ENCODE measurements around the gene CMKLR1.

The CMKLR1 gene

DNA sequence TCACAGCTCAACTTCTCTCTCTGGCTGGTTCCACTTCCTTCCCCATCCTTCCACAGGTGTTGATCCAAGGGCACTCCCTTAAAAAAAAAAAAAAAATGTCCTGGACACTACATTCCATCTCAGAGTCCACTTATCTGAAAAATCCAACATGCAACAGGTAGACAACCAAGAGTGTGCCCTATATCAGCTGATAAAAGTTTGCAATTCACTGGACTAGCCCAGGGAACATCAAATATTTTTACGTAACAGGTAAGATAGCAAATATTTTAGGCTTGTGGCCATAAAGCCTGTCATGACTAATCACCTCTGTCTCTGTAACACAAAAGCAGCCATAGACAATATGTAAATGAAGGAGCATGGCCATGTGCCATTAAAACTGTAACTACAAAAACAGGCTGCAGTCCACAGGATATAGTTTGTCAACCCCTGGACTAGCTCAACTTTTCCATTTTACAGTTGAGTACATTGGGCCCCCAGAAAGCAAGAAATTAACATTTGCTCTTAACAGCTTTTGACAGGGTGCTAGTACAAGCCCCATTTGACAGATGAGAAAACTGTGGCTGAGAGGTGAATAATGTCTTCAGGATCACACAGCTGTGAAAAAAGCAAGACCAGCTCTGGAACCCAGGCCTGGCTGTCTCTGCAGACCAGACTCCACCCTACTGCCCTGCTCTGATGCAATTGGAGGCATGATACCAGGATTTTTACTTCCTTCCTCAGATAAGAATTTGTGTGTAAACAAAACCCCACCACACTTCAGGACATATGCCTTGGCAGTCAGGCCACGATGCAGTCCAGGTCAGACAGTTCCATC, 68.9 kb downstream of the CMKLR1 start:
- Histone ChIP-seq H3K36me3 (ENCODE audit: insufficient read depth, low read length) (no peaks in the 10 kb centered on the region), H3K4me1 (ENCODE audit: insufficient read depth, low read length) (0 out of 2 replicates have a peak, but pooled peaks cover 6% of the 10 kb centered on the region)

GRCh38 chr12:108269224-108269623, 69.9 kb downstream of the CMKLR1 start:
- Histone ChIP-seq H3K4me1 (ENCODE audit: insufficient read depth, low read length) (0 out of 2 replicates have a peak, but pooled peaks cover 6% of the 10 kb centered on the region), H3K9ac (ENCODE audit: low read depth, low read length) (no peak overlapping the region), H3K9me3 (ENCODE audit: control insufficient read depth, insufficient read depth, low read length) (peaks cover 3% of the 10 kb centered on the region; the same call in 1 of the 2 replicates), H3K36me3 (ENCODE audit: insufficient read depth, low read length) (no peaks in the 10 kb centered on the region)

More for the DNA sequence above, 68.9 kb downstream of the CMKLR1 start:
- Histone ChIP-seq H3K9ac (ENCODE audit: low read depth, low read length) (no peak overlapping the region), H3K9me3 (ENCODE audit: control insufficient read depth, insufficient read depth, low read length) (peaks cover 3% of the 10 kb centered on the region; the same call in 1 of the 2 replicates)

- Histone ChIP-seq H3K9ac (ENCODE audit: low read depth, low read length) (no peak overlapping the region), H3K36me3 (ENCODE audit: insufficient read depth, low read length) (no peaks in the 10 kb centered on the region), H3K4me1 (ENCODE audit: insufficient read depth, low read length) (0 out of 2 replicates have a peak, but pooled peaks cover 6% of the 10 kb centered on the region), H3K9me3 (ENCODE audit: control insufficient read depth, insufficient read depth, low read length) (peaks cover 3% of the 10 kb centered on the region; the same call in 1 of the 2 replicates)
Measured at GRCh38 chr12:108268397-108268796, 70.7 kb downstream of the CMKLR1 start.

- H3K9ac ChIP-seq (ENCODE audit: low read depth, low read length): no peak overlapping the region
- 0 out of 2 replicates have a peak, but pooled peaks cover 6% of the 10 kb centered on the region for H3K4me1 ChIP-seq (ENCODE audit: insufficient read depth, low read length)
- no peaks in the 10 kb centered on the region for H3K36me3 ChIP-seq (ENCODE audit: insufficient read depth, low read length)
- peaks cover 3% of the 10 kb centered on the region; the same call in 1 of the 2 replicates for H3K9me3 ChIP-seq (ENCODE audit: control insufficient read depth, insufficient read depth, low read length)
Measured at GRCh38 chr12:108267450-108267849, 71.7 kb downstream of the CMKLR1 start.

GRCh38 chr12:108266131-108266530, 73.0 kb downstream of the CMKLR1 start:
- 0 out of 2 replicates have a peak, but pooled peaks cover 6% of the 10 kb centered on the region for H3K4me1 ChIP-seq (ENCODE audit: insufficient read depth, low read length)
- no peak overlapping the region for H3K9ac ChIP-seq (ENCODE audit: low read depth, low read length)
- no peaks in the 10 kb centered on the region for H3K36me3 ChIP-seq (ENCODE audit: insufficient read depth, low read length)
- H3K9me3 ChIP-seq (ENCODE audit: control insufficient read depth, insufficient read depth, low read length): peaks cover 3% of the 10 kb centered on the region; the same call in 1 of the 2 replicates

GRCh38 chr12:108265505-108265904, 73.6 kb downstream of the CMKLR1 start:
- Histone ChIP-seq H3K9me3 (ENCODE audit: control insufficient read depth, insufficient read depth, low read length) (peaks cover 3% of the 10 kb centered on the region; the same call in 1 of the 2 replicates), H3K36me3 (ENCODE audit: insufficient read depth, low read length) (no peaks in the 10 kb centered on the region), H3K9ac (ENCODE audit: low read depth, low read length) (no peak overlapping the region), H3K4me1 (ENCODE audit: insufficient read depth, low read length) (0 out of 2 replicates have a peak, but pooled peaks cover 6% of the 10 kb centered on the region)

DNA sequence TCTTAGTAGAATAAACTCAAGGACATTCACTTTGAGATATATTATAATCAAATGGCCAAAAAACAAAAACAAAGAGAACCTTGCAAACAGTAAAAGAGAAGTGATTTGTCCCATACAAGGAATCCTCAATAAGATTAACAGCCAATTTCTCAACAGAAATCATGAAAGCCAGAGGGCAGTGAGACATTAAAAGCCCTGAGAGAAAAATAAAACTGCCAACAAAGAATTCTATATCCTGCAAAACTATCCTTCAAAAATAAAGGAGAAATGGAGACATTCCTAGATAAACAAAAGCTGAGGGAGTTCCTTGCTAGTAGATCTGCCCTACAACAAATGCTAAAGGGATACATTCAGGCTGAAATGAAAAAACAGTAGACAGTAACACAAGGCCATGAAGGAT, 78.1 kb downstream of the CMKLR1 start:
- no peak overlapping the region for H3K9ac ChIP-seq (ENCODE audit: low read depth, low read length)

GRCh38 chr12:108260039-108260438, 79.1 kb downstream of the CMKLR1 start:
- Histone ChIP-seq H3K4me1 (ENCODE audit: insufficient read depth, low read length) (no peaks in the 10 kb centered on the region), H3K9ac (ENCODE audit: low read depth, low read length) (no peak overlapping the region), H3K9me3 (ENCODE audit: control insufficient read depth, insufficient read depth, low read length) (peaks cover 4% of the 10 kb centered on the region), H3K36me3 (ENCODE audit: insufficient read depth, low read length) (no peaks in the 10 kb centered on the region)

More for the DNA sequence above, 78.1 kb downstream of the CMKLR1 start:
- Histone ChIP-seq H3K4me1 (ENCODE audit: insufficient read depth, low read length) (no peaks in the 10 kb centered on the region), H3K9me3 (ENCODE audit: control insufficient read depth, insufficient read depth, low read length) (peaks cover 4% of the 10 kb centered on the region), H3K36me3 (ENCODE audit: insufficient read depth, low read length) (no peaks in the 10 kb centered on the region)

- Histone ChIP-seq H3K9ac (ENCODE audit: low read depth, low read length) (no peak overlapping the region), H3K36me3 (ENCODE audit: insufficient read depth, low read length) (no peaks in the 10 kb centered on the region), H3K9me3 (ENCODE audit: control insufficient read depth, insufficient read depth, low read length) (peaks cover 4% of the 10 kb centered on the region), H3K4me1 (ENCODE audit: insufficient read depth, low read length) (peaks cover 8% of the 10 kb centered on the region)
Measured at GRCh38 chr12:108257610-108258106, 81.5 kb downstream of the CMKLR1 start.

DNA sequence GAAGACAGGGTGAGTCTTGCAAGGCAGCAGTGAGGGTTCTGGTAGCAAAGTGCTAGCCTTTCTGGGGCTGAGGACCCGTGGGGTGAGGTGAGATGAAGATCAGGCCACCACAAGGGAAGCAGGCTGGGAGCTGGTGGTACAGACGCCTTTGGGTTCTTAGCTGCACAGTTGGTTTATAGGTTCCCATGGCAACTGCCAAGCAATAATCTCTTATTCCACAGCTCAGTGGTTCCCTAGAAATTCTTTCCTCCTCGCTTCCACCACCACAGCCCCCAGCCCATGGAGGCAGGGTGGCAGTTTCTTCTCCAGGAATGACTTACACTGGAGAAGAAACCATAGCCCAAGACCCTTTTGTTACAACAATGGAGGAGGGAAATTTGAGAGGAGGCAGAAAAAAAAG, 82.1 kb downstream of the CMKLR1 start:
- no peak overlapping the region for H3K9ac ChIP-seq (ENCODE audit: low read depth, low read length)
- peaks cover 4% of the 10 kb centered on the region for H3K9me3 ChIP-seq (ENCODE audit: control insufficient read depth, insufficient read depth, low read length)
- H3K36me3 ChIP-seq (ENCODE audit: insufficient read depth, low read length): no peaks in the 10 kb centered on the region
- peaks cover 10% of the 10 kb centered on the region for H3K4me1 ChIP-seq (ENCODE audit: insufficient read depth, low read length)

- peaks cover 2% of the 10 kb centered on the region for H3K9me3 ChIP-seq (ENCODE audit: control insufficient read depth, insufficient read depth, low read length)
- peaks cover 10% of the 10 kb centered on the region for H3K4me1 ChIP-seq (ENCODE audit: insufficient read depth, low read length)
- no peak overlapping the region for H3K9ac ChIP-seq (ENCODE audit: low read depth, low read length)
- no peaks in the 10 kb centered on the region for H3K36me3 ChIP-seq (ENCODE audit: insufficient read depth, low read length)
Measured at GRCh38 chr12:108255252-108255602, 83.9 kb downstream of the CMKLR1 start.

DNA sequence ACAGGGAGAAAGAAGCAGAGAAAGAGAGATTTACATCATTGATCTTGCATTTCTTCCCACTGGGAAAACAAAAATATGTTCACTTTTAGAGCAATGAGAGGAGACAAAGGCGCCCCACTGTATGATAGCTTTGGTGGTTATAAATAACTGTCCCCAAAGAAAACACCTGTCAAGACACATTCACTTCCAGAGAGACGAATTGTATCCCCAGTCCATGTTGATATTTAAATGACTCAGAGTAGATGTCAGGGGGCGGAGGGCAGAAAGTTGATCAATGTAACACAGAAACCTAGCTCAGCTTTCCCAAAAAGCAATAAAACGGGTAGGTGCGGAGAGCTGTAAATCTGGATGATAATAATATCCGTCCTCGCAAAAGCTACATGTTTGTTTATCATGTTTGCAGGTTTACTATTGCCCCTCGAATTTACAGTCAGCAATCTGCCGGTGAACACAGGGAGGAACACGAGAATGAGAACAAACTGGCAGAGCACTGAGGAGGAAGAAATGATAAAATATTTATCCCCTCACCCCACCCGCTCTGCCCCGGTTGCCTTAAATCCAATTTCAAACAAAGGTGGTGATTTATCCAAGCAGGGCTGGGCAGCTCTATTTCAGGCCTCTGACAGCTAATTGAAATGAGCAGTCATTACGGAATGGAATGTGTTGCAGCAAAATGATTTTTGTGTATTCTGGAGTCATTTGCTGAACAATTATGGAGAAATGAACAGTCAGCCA, 84.4 kb downstream of the CMKLR1 start:
- no peaks in the 10 kb centered on the region for H3K9me3 ChIP-seq (ENCODE audit: control insufficient read depth, insufficient read depth, low read length)
- H3K9ac ChIP-seq (ENCODE audit: low read depth, low read length): no peak overlapping the region
- H3K36me3 ChIP-seq (ENCODE audit: insufficient read depth, low read length): no peaks in the 10 kb centered on the region
- H3K4me1 ChIP-seq (ENCODE audit: insufficient read depth, low read length): peaks cover 10% of the 10 kb centered on the region

DNA sequence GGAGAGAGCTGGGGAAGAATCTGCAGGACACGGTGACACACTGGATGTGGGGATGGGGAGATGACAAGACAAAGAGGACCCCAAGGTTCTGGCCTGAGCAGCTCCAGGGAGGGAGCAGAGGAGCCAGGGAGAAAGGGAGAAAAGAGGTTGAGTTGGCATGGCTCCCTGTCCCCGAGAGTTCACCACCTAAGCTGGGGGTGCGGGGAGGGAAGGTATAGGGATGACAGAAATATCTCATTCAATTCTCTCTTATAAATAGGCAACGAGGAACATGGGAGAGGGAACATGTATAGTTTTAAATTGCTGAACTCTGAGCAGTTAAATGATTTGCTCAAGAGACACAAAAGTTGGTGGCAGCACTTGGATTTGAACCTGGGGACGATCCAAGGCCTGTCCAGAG, 85.1 kb downstream of the CMKLR1 start:
- peaks cover 10% of the 10 kb centered on the region for H3K4me1 ChIP-seq (ENCODE audit: insufficient read depth, low read length)
- no peak overlapping the region for H3K9ac ChIP-seq (ENCODE audit: low read depth, low read length)
- H3K36me3 ChIP-seq (ENCODE audit: insufficient read depth, low read length): no peaks in the 10 kb centered on the region
- H3K9me3 ChIP-seq (ENCODE audit: control insufficient read depth, insufficient read depth, low read length): no peaks in the 10 kb centered on the region

- no peaks in the 10 kb centered on the region for H3K36me3 ChIP-seq (ENCODE audit: insufficient read depth, low read length)
- H3K4me1 ChIP-seq (ENCODE audit: insufficient read depth, low read length): peaks cover 10% of the 10 kb centered on the region
- H3K9ac ChIP-seq (ENCODE audit: low read depth, low read length): no peak overlapping the region
- no peaks in the 10 kb centered on the region for H3K9me3 ChIP-seq (ENCODE audit: control insufficient read depth, insufficient read depth, low read length)
Measured at GRCh38 chr12:108253540-108253939, 85.6 kb downstream of the CMKLR1 start.

Measured in ES-I3 (cell line).